HFF-Myc (cell line): ENCODE results near the gene ATP6V1F.

ENCODE experiments used
- DNase-seq: peaks from one replicate; pipeline ENCODE4 v3.0.0-alpha.2; 2011; ENCODE audit warnings: low read depth; ENCODE audit errors: extremely low read depth
- H3K4me3 ChIP-seq: replicated peaks from 2 replicates; pipeline ENCODE4 v1.5.1; 2011; ENCODE audit warnings: low read depth, mild to moderate bottlenecking, control low read depth, low read length
- CTCF ChIP-seq: IDR thresholded peaks from 2 replicates; pipeline ENCODE4 v1.5.1; 2012; ENCODE audit warnings: mild to moderate bottlenecking, low read depth, low read length, control low read depth; ENCODE audit errors: missing control alignments

The ATP6V1F gene

GRCh38 chr7:128844777-128845311, 17.8 kb upstream of the ATP6V1F start:
- H3K4me3 ChIP-seq: no peak overlapping the region
- no peak for TF ChIP-seq CTCF
- DNase-seq: no peak

DNA sequence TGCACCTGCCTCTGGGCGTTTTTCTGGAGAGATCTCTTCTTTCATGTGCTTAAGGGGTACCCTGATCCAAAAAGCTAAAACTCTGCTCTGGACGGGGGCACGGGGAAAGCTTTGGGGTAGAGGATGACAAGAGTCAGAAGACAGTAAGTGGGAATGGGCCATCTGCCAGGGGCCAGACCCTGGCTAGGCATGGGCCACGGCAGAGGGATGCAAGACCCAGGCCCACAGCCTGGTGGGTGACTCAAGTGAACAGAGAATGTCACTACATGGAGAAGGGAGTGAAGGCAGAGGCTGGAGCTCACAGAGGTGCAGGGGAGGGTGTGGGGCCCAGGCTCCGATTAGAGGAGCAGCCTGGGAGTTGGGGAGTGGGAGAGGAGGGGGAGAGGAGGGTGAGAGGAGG, 17.2 kb upstream of the ATP6V1F start:
- no peak for DNase-seq
- TF ChIP-seq CTCF: no peak
- no peak overlapping the region for H3K4me3 ChIP-seq

GRCh38 chr7:128845987-128846386, 16.7 kb upstream of the ATP6V1F start:
- no peak overlapping the region for H3K4me3 ChIP-seq
- no peak for TF ChIP-seq CTCF
- DNase-seq: no peak

DNA sequence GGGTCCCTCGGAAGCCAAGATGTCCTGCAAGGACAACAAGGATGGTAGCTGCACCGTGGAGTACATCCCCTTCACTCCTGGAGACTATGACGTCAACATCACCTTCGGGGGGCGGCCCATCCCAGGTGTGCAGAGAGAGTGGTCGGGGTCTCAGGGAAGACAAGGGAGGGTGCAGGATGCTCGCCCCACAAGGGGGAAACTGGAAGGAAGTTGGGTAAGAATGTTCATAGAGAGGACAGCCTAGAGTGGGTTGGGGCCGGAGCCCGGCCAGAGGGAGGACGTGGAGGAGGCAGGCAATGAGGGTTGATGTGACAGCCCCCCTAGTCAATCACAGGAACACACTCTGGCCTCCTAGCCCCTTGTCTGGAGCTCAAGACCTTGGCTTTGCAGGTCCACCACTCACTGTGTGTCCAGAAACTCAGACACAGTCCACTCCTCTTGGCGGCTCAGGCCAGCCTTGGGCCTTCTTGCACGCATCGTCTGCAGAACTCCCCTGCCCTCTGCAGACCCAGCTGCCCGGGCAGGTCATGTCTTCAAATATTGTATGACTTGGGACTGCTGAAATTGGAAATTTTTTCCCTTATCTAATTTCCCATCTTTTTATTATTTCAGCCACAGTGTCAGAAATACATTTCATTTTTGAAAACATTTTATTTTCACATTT, 15.7 kb upstream of the ATP6V1F start:
- TF ChIP-seq CTCF: no peak
- DNase-seq: no peak
- no peak overlapping the region for H3K4me3 ChIP-seq

DNA sequence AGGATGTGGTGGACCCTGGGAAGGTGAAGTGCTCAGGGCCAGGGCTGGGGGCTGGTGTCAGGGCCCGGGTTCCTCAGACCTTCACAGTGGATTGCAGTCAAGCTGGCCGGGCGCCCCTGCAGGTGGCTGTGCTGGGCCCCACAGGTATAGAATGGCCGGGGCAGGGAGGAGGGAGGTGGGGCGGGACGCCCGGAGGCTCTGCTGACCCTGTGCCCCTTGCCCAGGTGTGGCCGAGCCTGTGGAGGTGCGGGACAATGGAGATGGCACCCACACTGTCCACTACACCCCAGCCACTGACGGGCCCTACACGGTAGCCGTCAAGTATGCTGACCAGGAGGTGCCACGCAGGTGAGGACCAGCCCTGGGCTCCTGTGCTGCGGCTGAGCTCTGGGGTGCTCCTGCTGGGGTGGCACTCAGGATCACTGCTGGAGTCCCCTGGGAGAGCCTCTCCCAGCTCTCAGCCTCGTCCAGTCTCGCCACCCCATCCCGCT, 14.9 kb upstream of the ATP6V1F start:
- DNase-seq: no peak
- TF ChIP-seq CTCF: no peak
- no peak overlapping the region for H3K4me3 ChIP-seq

GRCh38 chr7:128848289-128849155, 14.1 kb upstream of the ATP6V1F start:
- TF ChIP-seq CTCF: no peak

More at GRCh38 chr7:128848289-128849155, 14.1 kb upstream of the ATP6V1F start:
- H3K4me3 ChIP-seq: no peak overlapping the region
- DNase-seq: no peak
